HEK293 (cell line): Measurements from ENCODE around the gene KRTDAP.

Experiments used
- CTCF ChIA-PET: fragments of 350-600 bp; formaldehyde crosslinking; extraction: SDS; loops from one replicate; lab custom pipeline; 2021; ENCODE audit warnings: antibody characterized with exemption; lab: Yijun Ruan, JAX
- POLR2A ChIA-PET: fragments of 300-600 bp; formaldehyde crosslinking; extraction: SDS; loops from one replicate; lab custom pipeline; 2020; ENCODE audit warnings: antibody characterized with exemption, inconsistent platforms; lab: Yijun Ruan, JAX
- H3K27ac ChIP-seq: fragments of 200-500 bp; sonication (Bioruptor generic); 2 replicates; pipeline ENCODE4 v1.5.1; 2014; ENCODE audit warnings: low read depth, low read length, control low read depth, inconsistent platforms; ENCODE audit errors: extremely low read depth
- H3K36me3 ChIP-seq, 2 experiments: fragments of 200-500 bp in 1 of 2; sonication (Bioruptor generic) in 1 of 2; 1 replicate in 1 of 2; 2 replicates in 1 of 2; pipeline ENCODE4 v1.5.1; 2014 to 2017; ENCODE audit warnings: inconsistent platforms in 2 of 2, low read length in 2 of 2; ENCODE audit not compliant: control insufficient read depth in 2 of 2, insufficient read depth in 1 of 2
- H3K4me1 ChIP-seq: fragments of 200-500 bp; sonication (Bioruptor generic); 2 replicates; pipeline ENCODE4 v1.5.1; 2014; ENCODE audit warnings: mild to moderate bottlenecking, low read length, inconsistent platforms; ENCODE audit not compliant: control insufficient read depth, insufficient read depth
- H3K4me3 ChIP-seq: 2 replicates; pipeline ENCODE4 v1.5.1; 2011; ENCODE audit warnings: low read depth, mild to moderate bottlenecking, control low read depth, low read length, moderate library complexity
- H3K9me3 ChIP-seq: fragments of 200-500 bp; sonication (Bioruptor generic); 2 replicates; pipeline ENCODE4 v1.5.1; 2014; ENCODE audit warnings: low read depth, low read length, inconsistent platforms; ENCODE audit not compliant: control insufficient read depth, insufficient read depth
- EGR2 ChIP-seq: fragments of 450-650 bp; formaldehyde crosslinking; IDR thresholded peaks from 2 replicates; pipeline ENCODE4 v1.5.1; 2016; ENCODE audit warnings: low read depth, missing biosample characterization, missing genetic modification characterization
- GLIS1 ChIP-seq: fragments of 450-650 bp; formaldehyde crosslinking; IDR thresholded peaks from 2 replicates; pipeline ENCODE4 v1.5.1; 2016; ENCODE audit warnings: missing biosample characterization, missing genetic modification characterization
- SP3 ChIP-seq: fragments of 450-650 bp; formaldehyde crosslinking; IDR thresholded peaks from 2 replicates; pipeline ENCODE4 v1.5.1; 2016; ENCODE audit warnings: missing biosample characterization, missing genetic modification characterization
- ZBTB1 ChIP-seq: fragments of 450-650 bp; formaldehyde crosslinking; IDR thresholded peaks from 2 replicates; pipeline ENCODE4 v1.5.1; 2016; ENCODE audit warnings: missing biosample characterization, missing genetic modification characterization
- ZBTB21 ChIP-seq: fragments of 450-650 bp; formaldehyde crosslinking; IDR thresholded peaks from 2 replicates; pipeline ENCODE4 v1.5.1; 2017; ENCODE audit warnings: missing biosample characterization, missing genetic modification characterization
- ZFHX2 ChIP-seq: fragments of 450-650 bp; formaldehyde crosslinking; conservative IDR thresholded peaks from 2 replicates; pipeline ENCODE4 v1.5.1; 2016; ENCODE audit warnings: missing biosample characterization, missing genetic modification characterization
- ZIC2 ChIP-seq: fragments of 450-650 bp; formaldehyde crosslinking; IDR thresholded peaks from 2 replicates; pipeline ENCODE4 v1.5.1; 2016; ENCODE audit warnings: missing biosample characterization, missing genetic modification characterization
- ZNF423 ChIP-seq: fragments of 450-650 bp; formaldehyde crosslinking; IDR thresholded peaks from 2 replicates; pipeline ENCODE4 v1.5.1; 2016; ENCODE audit warnings: missing biosample characterization, missing genetic modification characterization
- ZNF544 ChIP-seq: fragments of 450-650 bp; formaldehyde crosslinking; IDR thresholded peaks from 2 replicates; pipeline ENCODE4 v1.5.0; 2017; ENCODE audit warnings: missing biosample characterization, missing genetic modification characterization
- ZNF621 ChIP-seq: fragments of 450-650 bp; formaldehyde crosslinking; IDR thresholded peaks from 2 replicates; pipeline ENCODE4 v1.5.1; 2017; ENCODE audit warnings: missing biosample characterization, missing genetic modification characterization
- ZSCAN30 ChIP-seq: fragments of 450-650 bp; IDR thresholded peaks from 2 replicates; pipeline ENCODE4 v1.5.1; 2018; ENCODE audit warnings: missing biosample characterization, mild to moderate bottlenecking, missing genetic modification characterization, moderate library complexity
- TF ChIP-seq, protein P1 (sequence below): fragments of 450-650 bp; formaldehyde crosslinking; IDR thresholded peaks from 2 replicates; pipeline ENCODE4 v1.5.1; 2016; ENCODE audit warnings: missing biosample characterization, missing genetic modification characterization, low read depth
- TF ChIP-seq, protein P2 (sequence below): fragments of 450-650 bp; formaldehyde crosslinking; IDR thresholded peaks from 2 replicates; pipeline ENCODE4 v1.5.1; 2016; ENCODE audit warnings: missing biosample characterization, missing genetic modification characterization
- TF ChIP-seq, protein P3 (sequence below): fragments of 450-650 bp; formaldehyde crosslinking; IDR thresholded peaks from 2 replicates; pipeline ENCODE4 v1.5.1; 2016; ENCODE audit warnings: missing biosample characterization, missing genetic modification characterization
- TF ChIP-seq, protein P4 (sequence below): fragments of 450-650 bp; formaldehyde crosslinking; IDR thresholded peaks from 2 replicates; pipeline ENCODE4 v1.5.1; 2017; ENCODE audit warnings: missing biosample characterization, missing genetic modification characterization

KRTDAP gene

DNA sequence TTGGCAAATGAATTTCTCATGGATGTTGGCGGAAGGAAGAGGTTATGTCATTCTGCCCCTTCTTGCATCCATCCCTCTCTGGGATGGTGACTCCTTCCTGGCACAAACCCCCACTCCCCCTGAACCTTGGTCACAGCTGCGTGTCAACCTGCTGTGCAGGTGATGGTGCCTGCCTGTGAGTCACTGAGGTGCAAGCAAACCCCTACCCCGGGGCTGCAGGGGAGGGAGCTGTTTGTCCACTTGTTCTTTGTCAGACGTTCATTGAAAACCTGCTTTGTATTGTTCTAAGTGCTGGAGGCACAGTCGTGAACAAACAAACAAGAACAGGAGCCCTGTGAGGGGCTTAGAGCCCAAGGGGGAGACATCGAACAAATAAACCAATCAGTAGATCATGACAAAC lies 41.0 kb upstream of the KRTDAP start:
- peaks cover 0 to 2% of the 10 kb centered on the region in 2 experiments; a peak in 1 of 3 replicates for H3K36me3 ChIP-seq
- H3K9me3 ChIP-seq = no peaks in the 10 kb centered on the region
- POLR2A ChIA-PET = interaction anchor here (4.3 kb wide), 1 partner anchor 21 kb away, joined by 18 read pairs; no protein-coding TSS in a partner anchor
- CTCF ChIA-PET = interaction anchor here (0.6 to 1.8 kb wide), 8 partner anchors 16 to 487 kb away, joined by 3 to 15 read pairs (median 4); no protein-coding TSS in a partner anchor
- peak; percentile 75 for TF ChIP-seq ZIC2 (tag by site-specific recombination)
- no peak for TF ChIP-seq ZBTB21 (tag by site-specific recombination)
- TF ChIP-seq, all 188 proteins: peak for 1
- 0 out of 2 replicates have a peak, but pooled peaks cover 2% of the 10 kb centered on the region for H3K4me1 ChIP-seq
- no peak overlapping the region for H3K27ac ChIP-seq
- H3K4me3 ChIP-seq = no peak overlapping the region

DNA sequence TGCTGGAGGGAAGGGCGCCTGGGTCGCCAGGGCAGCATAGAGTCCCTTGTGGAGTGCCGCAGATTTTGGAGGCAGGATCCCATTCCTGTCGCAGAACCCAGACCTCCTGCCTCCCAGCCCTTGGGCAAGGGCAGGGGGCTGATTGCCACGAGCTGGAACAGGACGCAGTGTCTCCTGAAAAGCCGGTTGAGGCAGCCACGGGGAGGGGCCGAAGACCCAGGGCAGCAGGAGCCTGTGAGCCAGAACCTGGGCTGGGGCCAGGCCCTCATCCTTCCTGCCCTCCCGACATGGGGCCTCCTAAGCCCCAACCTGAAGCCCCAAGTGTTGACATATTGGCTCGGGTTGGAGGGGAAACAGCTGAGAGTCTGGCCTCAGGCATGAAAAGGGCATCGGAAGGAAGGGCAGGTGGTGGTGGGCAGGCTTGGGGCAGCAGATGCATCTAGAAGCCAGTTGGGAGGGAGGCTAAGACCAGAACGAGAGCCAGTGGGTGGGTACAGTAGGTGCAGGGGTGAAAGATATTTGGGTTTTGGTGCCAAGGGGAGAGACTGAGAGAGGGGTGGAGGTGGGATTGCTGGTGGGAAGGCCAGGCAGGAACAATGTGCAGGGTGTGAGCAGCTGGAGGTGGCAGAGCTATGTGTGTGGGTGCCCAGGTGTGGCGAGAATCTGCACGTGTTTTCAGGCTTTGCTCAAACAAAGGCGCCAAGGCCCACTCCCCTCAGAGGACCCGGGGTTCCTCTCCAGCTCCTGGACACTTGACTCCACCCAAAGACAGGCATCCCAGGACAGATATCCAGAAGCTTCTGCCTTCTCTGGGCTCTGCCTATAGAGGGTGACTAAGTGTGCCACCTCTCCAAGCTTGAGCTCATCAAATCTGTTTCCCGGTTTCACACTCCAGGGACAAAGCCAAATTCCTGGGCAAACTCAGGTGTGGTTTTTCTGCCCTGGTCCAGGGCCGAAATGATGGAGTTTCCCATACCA lies 39.3 kb upstream of the KRTDAP start:
- Histone ChIP-seq H3K4me1 (no peaks in the 10 kb centered on the region), H3K27ac (no peak overlapping the region), H3K9me3 (no peaks in the 10 kb centered on the region), H3K4me3 (no peak overlapping the region), H3K36me3 (no peaks in the 10 kb centered on the region; a peak in 1 of 3 replicates)
- no peak for TF ChIP-seq ZBTB1 (tag by site-specific recombination)
- TF ChIP-seq ZNF621 (tag by site-specific recombination) = 0 out of 2 replicates have a peak, but pooled peaks have one; percentile 11
- no peak for TF ChIP-seq ZNF544 (tag by site-specific recombination)
- TF ChIP-seq ZFHX2 (tag by site-specific recombination) = peak; percentile 91
- TF ChIP-seq, protein P1, sequence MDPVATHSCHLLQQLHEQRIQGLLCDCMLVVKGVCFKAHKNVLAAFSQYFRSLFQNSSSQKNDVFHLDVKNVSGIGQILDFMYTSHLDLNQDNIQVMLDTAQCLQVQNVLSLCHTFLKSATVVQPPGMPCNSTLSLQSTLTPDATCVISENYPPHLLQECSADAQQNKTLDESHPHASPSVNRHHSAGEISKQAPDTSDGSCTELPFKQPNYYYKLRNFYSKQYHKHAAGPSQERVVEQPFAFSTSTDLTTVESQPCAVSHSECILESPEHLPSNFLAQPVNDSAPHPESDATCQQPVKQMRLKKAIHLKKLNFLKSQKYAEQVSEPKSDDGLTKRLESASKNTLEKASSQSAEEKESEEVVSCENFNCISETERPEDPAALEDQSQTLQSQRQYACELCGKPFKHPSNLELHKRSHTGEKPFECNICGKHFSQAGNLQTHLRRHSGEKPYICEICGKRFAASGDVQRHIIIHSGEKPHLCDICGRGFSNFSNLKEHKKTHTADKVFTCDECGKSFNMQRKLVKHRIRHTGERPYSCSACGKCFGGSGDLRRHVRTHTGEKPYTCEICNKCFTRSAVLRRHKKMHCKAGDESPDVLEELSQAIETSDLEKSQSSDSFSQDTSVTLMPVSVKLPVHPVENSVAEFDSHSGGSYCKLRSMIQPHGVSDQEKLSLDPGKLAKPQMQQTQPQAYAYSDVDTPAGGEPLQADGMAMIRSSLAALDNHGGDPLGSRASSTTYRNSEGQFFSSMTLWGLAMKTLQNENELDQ (tag by site-specific recombination) = no peak
- TF ChIP-seq EGR2 (tag by site-specific recombination) = peak; percentile 96; the same call in 1 of the 2 replicates
- TF ChIP-seq, protein P2, sequence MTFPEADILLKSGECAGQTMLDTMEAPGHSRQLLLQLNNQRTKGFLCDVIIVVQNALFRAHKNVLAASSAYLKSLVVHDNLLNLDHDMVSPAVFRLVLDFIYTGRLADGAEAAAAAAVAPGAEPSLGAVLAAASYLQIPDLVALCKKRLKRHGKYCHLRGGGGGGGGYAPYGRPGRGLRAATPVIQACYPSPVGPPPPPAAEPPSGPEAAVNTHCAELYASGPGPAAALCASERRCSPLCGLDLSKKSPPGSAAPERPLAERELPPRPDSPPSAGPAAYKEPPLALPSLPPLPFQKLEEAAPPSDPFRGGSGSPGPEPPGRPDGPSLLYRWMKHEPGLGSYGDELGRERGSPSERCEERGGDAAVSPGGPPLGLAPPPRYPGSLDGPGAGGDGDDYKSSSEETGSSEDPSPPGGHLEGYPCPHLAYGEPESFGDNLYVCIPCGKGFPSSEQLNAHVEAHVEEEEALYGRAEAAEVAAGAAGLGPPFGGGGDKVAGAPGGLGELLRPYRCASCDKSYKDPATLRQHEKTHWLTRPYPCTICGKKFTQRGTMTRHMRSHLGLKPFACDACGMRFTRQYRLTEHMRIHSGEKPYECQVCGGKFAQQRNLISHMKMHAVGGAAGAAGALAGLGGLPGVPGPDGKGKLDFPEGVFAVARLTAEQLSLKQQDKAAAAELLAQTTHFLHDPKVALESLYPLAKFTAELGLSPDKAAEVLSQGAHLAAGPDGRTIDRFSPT (tag by site-specific recombination) = 0 out of 2 replicates have a peak, but pooled peaks have one; percentile 13
- TF ChIP-seq ZNF423 = no peak
- ChIA-PET POLR2A (interaction anchor here (0.9 to 4.3 kb wide), 4 partner anchors 12 to 43 kb away, joined by 3 to 18 read pairs (median 3); no protein-coding TSS in a partner anchor), CTCF (interaction anchor here (0.6 to 2.0 kb wide), 6 partner anchors 19 to 556 kb away, joined by 3 to 19 read pairs (median 7); no protein-coding TSS in a partner anchor)

DNA sequence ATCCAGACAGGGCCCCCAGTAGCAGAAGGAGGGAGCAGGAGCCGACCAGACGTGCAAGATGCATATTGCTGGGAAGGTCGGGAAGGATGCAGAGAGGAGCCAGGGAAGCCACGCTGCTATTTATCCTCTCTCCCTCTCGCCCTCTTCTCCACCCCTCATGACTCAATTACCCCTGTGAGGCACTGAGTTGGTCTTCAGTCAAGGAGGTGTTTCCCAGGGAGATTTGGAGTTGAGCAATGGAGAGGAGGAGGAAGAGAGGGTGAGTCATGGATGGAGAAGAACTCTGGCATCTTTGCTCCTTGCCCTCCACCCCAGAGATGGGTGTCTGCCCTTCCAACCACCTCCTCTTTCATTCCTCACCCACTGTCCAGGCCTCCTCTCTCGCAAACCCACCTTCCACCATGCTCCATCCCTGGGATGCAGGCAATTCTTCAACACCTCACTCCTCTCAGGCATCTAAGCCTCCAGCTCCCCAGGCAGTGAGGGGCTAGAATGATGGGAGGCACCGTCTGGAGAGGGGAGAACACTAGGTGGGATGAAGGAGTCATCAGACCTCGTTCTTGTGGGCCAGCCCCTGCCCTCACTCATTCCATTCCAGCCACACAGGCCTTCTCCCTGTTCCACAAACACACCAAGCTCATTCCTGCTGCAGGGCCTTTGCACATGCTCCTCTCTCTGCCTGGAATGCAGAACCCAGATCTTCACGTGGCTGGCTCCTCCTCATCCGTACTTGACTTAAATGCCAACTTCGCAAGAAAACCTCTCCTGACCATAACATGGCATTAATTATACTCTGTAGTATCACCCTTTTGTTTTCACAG lies 38.2 kb upstream of the KRTDAP start, which contains the start of gene SBSN:
TSS of gene SBSN (minus strand) at position 94 of the 821 bp plus-strand sequence. CDS start at position 64, 30 bp downstream.
- Histone ChIP-seq H3K27ac (no peak within 1 kb of the TSS), H3K4me3 (no peak within 1 kb of the TSS), H3K9me3 (no peaks in the 10 kb centered on the region), H3K4me1 (no peaks in the 10 kb centered on the region), H3K36me3 (no peaks in the 10 kb centered on the region; a peak in 1 of 3 replicates)
- CTCF ChIA-PET = interaction anchor here (0.7 to 2.0 kb wide), 3 partner anchors 18 to 55 kb away, joined by 3 to 19 read pairs (median 8); no protein-coding TSS in a partner anchor
- POLR2A ChIA-PET = interaction anchor here (4.3 kb wide), 1 partner anchor 19 kb away, joined by 18 read pairs; no protein-coding TSS in a partner anchor
- TF ChIP-seq, protein P3, sequence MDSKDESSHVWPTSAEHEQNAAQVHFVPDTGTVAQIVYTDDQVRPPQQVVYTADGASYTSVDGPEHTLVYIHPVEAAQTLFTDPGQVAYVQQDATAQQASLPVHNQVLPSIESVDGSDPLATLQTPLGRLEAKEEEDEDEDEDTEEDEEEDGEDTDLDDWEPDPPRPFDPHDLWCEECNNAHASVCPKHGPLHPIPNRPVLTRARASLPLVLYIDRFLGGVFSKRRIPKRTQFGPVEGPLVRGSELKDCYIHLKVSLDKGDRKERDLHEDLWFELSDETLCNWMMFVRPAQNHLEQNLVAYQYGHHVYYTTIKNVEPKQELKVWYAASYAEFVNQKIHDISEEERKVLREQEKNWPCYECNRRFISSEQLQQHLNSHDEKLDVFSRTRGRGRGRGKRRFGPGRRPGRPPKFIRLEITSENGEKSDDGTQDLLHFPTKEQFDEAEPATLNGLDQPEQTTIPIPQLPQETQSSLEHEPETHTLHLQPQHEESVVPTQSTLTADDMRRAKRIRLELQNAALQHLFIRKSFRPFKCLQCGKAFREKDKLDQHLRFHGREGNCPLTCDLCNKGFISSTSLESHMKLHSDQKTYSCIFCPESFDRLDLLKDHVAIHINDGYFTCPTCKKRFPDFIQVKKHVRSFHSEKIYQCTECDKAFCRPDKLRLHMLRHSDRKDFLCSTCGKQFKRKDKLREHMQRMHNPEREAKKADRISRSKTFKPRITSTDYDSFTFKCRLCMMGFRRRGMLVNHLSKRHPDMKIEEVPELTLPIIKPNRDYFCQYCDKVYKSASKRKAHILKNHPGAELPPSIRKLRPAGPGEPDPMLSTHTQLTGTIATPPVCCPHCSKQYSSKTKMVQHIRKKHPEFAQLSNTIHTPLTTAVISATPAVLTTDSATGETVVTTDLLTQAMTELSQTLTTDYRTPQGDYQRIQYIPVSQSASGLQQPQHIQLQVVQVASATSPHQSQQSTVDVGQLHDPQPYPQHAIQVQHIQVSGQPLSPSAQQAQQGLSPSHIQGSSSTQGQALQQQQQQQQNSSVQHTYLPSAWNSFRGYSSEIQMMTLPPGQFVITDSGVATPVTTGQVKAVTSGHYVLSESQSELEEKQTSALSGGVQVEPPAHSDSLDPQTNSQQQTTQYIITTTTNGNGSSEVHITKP (tag by site-specific recombination) = no peak
- TF ChIP-seq EGR2 (tag by site-specific recombination) (peak; percentile 86), GLIS1 (tag by site-specific recombination) (peak; percentile 37; the same call in 1 of the 2 replicates), SP3 (tag by site-specific recombination) (no peak), ZSCAN30 (tag by site-specific recombination) (no peak)
- TF ChIP-seq, protein P4, sequence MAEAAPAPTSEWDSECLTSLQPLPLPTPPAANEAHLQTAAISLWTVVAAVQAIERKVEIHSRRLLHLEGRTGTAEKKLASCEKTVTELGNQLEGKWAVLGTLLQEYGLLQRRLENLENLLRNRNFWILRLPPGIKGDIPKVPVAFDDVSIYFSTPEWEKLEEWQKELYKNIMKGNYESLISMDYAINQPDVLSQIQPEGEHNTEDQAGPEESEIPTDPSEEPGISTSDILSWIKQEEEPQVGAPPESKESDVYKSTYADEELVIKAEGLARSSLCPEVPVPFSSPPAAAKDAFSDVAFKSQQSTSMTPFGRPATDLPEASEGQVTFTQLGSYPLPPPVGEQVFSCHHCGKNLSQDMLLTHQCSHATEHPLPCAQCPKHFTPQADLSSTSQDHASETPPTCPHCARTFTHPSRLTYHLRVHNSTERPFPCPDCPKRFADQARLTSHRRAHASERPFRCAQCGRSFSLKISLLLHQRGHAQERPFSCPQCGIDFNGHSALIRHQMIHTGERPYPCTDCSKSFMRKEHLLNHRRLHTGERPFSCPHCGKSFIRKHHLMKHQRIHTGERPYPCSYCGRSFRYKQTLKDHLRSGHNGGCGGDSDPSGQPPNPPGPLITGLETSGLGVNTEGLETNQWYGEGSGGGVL (tag by site-specific recombination) = peak; percentile 15; the same call in 1 of the 2 replicates
